ENCODE results near the gene PBLD. TPM values are rescaled to one million over a fixed set of nuclear protein-coding genes. Genes with fewer than 3 reads are reported as not detected.

The PBLD gene
- polyA plus RNA-seq, 3 donors = 1.5 to 3.4 (median 2.5) TPM

DNA sequence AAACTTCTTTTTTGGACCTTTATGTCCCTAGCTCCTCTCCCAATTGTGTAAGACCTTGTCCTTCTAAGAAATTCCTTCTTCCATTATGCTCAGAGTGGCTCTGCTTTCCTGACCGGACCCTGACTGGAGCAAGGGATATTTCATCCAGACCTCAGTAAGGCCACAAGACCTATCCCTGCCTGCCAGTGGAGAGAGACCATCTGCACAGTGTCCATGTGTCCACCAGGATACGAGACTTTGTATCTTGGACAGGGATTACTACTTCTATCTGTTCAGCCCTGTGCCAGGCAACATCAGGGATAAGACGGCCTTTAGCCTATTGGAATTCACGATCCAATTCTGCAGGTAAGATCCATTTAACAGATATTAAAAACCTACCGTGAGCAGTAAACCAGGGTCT, 93.7 kb downstream of the PBLD start:
- Histone ChIP-seq H3K27me3 (ENCODE audit: control insufficient read depth in 2 of 2, insufficient read depth in 2 of 2, low read length in 2 of 2) (no peaks in the 10 kb centered on the region), H2AFZ (ENCODE audit: insufficient read depth, low read depth, low read length, poor library complexity, severe bottlenecking) (no peak overlapping the region), H3K9me3 (replicated peaks in 1 of 2; ENCODE audit: control insufficient read depth in 1 of 2, insufficient read depth in 1 of 2, low read length in 2 of 2) (no peaks in the 10 kb centered on the region), H3K4me2 (replicated peaks; ENCODE audit: extremely low read depth, low read length, poor library complexity, severe bottlenecking) (no peak overlapping the region), H3K79me2 (ENCODE audit: insufficient read depth, low read length) (no peaks in the 10 kb centered on the region), H3K9ac (ENCODE audit: insufficient read depth, low read length, poor library complexity, severe bottlenecking) (no peak overlapping the region), H4K20me1 (ENCODE audit: insufficient read depth, low read length) (no peaks in the 10 kb centered on the region), H3K36me3 (replicated peaks in 1 of 2; ENCODE audit: control insufficient read depth in 1 of 2, insufficient read depth in 2 of 2, low read length in 2 of 2) (no peaks in the 10 kb centered on the region), H3K4me1 (ENCODE audit: control insufficient read depth in 1 of 2, insufficient read depth in 2 of 2, low read length in 2 of 2) (no peaks in the 10 kb centered on the region), H3K27ac (ENCODE audit: low read depth in 1 of 2, low read length in 2 of 2) (no peak overlapping the region), H3K4me3 (replicated peaks in 1 of 3; ENCODE audit: low read depth in 2 of 3, low read length in 3 of 3) (no peak overlapping the region)
- Mint-ChIP-seq H3K36me3 (no peaks in the 10 kb centered on the region), H3K9me3 (peaks cover 0 to 2% (median 0%) of the 10 kb centered on the region in 7 donors), H3K4me3 (no peak overlapping the region), H3K4me1 (no peaks in the 10 kb centered on the region), H3K27me3 (ENCODE audit: low read depth in 3 of 3) (peaks cover 0 to 4% (median 0%) of the 10 kb centered on the region in 3 donors), H3K27ac (no peak overlapping the region)
- DNase-seq = no peak
- WGBS (ENCODE audit: insufficient coverage) = 100% methylated on average over 2 of the region's 5 CpGs
- intact Hi-C loops (cut with micrococcal nuclease) = no loop called here
- TF ChIP-seq, protein P1, sequence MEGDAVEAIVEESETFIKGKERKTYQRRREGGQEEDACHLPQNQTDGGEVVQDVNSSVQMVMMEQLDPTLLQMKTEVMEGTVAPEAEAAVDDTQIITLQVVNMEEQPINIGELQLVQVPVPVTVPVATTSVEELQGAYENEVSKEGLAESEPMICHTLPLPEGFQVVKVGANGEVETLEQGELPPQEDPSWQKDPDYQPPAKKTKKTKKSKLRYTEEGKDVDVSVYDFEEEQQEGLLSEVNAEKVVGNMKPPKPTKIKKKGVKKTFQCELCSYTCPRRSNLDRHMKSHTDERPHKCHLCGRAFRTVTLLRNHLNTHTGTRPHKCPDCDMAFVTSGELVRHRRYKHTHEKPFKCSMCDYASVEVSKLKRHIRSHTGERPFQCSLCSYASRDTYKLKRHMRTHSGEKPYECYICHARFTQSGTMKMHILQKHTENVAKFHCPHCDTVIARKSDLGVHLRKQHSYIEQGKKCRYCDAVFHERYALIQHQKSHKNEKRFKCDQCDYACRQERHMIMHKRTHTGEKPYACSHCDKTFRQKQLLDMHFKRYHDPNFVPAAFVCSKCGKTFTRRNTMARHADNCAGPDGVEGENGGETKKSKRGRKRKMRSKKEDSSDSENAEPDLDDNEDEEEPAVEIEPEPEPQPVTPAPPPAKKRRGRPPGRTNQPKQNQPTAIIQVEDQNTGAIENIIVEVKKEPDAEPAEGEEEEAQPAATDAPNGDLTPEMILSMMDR (IDR thresholded peaks at IDR 0.05) = no peak

DNA sequence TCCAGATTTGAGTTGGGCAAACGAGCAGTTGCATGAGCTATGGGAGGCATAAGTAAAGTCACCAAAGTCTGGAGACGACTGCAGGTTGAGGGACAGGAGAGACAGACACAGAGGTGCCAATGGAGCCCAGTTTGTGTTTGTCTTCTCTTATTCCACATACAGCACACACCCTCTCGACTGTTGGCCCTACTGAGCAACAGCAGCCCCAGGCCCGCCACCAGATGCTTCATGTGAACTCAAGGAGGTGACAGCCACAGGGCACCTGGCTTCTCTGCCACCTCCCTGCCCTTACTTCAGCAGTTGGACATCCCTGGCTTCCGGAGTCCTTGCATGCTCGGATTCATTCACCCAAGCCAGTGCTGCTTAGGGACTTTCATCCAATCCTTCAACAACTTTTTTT, 94.4 kb downstream of the PBLD start:
- no peaks in the 10 kb centered on the region for H3K4me1 ChIP-seq (ENCODE audit: control insufficient read depth in 1 of 2, insufficient read depth in 2 of 2, low read length in 2 of 2)
- Mint-ChIP-seq H3K9me3 (peaks cover 0 to under 1% (median 0%) of the 10 kb centered on the region in 7 donors), H3K27me3 (ENCODE audit: low read depth in 3 of 3) (peaks cover 3 to 5% (median 4%) of the 10 kb centered on the region in 3 donors), H3K27ac (no peak overlapping the region), H3K36me3 (no peaks in the 10 kb centered on the region), H3K4me1 (no peaks in the 10 kb centered on the region), H3K4me3 (no peak overlapping the region)
- no peak overlapping the region for H3K27ac ChIP-seq (ENCODE audit: low read depth in 1 of 2, low read length in 2 of 2)
- no peak overlapping the region for H3K9ac ChIP-seq (ENCODE audit: insufficient read depth, low read length, poor library complexity, severe bottlenecking)
- no peaks in the 10 kb centered on the region for H3K9me3 ChIP-seq (replicated peaks in 1 of 2; ENCODE audit: control insufficient read depth in 1 of 2, insufficient read depth in 1 of 2, low read length in 2 of 2)
- peaks cover 0 to 3% of the 10 kb centered on the region in 2 donors for H3K27me3 ChIP-seq (ENCODE audit: control insufficient read depth in 2 of 2, insufficient read depth in 2 of 2, low read length in 2 of 2)
- H3K4me2 ChIP-seq (replicated peaks; ENCODE audit: extremely low read depth, low read length, poor library complexity, severe bottlenecking) = no peak overlapping the region
- TF ChIP-seq, protein P1 (IDR thresholded peaks at IDR 0.05) = no peak
- WGBS (ENCODE audit: insufficient coverage) = 98% methylated on average over 5 of the region's 6 CpGs
- no peaks in the 10 kb centered on the region for H3K79me2 ChIP-seq (ENCODE audit: insufficient read depth, low read length)
- no peaks in the 10 kb centered on the region for H4K20me1 ChIP-seq (ENCODE audit: insufficient read depth, low read length)
- intact Hi-C loops (cut with micrococcal nuclease) = no loop called here
- H3K36me3 ChIP-seq (replicated peaks in 1 of 2; ENCODE audit: control insufficient read depth in 1 of 2, insufficient read depth in 2 of 2, low read length in 2 of 2) = no peaks in the 10 kb centered on the region
- no peak for DNase-seq
- H3K4me3 ChIP-seq (replicated peaks in 1 of 3; ENCODE audit: low read depth in 2 of 3, low read length in 3 of 3) = no peak overlapping the region
- H2AFZ ChIP-seq (ENCODE audit: insufficient read depth, low read depth, low read length, poor library complexity, severe bottlenecking) = no peak overlapping the region
